Stimulated activated CD8-positive, alpha-beta memory T cell treated with anti-CD3 and anti-CD28 coated beads, Interleukin-15, amount 100 ng/mL, for 48 hours (primary cell): ENCODE data around the gene CNOT6L.
A peak's percentile ranks its signal among the peaks of the same experiment; 100 is the strongest.

ENCODE experiments used
- DNase-seq, 2 donors: peaks; one replicate each; pipeline ENCODE4 v3.0.0-alpha.2; 2020; ENCODE audit warnings: low read depth in 2 of 2

CNOT6L gene

DNA sequence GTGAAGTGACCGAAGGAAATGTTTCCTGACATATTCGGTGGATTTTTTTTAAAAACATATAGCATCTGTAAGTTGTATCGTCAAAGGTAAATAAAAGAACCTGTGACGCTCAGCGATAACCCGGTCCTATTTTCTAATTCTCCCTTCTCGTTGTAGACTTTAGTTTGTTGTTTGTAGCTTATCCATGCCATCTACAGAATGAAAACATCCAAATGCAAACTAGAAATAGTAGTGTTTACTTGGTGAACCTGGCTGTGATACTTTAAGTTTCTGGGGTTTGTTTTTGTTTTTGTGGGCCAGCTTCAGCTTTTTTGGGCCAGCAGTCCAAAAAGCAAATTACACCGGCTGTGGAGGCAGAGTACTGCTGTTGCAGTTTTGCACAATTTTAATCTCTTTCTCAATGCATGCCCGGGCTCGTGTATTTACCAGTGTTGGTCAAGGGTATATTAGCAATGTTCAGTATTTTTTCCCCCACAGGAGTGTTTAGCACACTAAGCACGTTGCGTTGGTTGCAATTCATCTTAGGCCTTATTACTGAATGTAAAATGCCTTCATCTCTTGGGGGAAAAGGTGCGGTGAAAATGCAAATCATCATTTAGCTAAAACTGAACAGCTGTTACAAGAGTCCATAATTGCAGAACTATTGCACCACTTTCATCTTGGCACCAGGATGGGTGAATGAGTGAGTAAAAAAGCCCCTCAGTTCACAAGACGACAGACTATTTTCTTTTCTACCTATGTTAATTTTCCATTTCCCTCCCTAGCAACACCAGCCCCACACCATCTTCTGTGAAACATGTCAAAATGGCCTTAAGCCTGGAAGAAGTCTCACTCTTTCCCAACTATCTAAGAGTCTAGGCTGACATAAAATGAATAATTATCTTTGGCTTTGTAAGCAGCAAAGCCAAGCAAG lies 1.7 kb upstream of the CNOT6L start:
- DNase-seq: no peak

DNA sequence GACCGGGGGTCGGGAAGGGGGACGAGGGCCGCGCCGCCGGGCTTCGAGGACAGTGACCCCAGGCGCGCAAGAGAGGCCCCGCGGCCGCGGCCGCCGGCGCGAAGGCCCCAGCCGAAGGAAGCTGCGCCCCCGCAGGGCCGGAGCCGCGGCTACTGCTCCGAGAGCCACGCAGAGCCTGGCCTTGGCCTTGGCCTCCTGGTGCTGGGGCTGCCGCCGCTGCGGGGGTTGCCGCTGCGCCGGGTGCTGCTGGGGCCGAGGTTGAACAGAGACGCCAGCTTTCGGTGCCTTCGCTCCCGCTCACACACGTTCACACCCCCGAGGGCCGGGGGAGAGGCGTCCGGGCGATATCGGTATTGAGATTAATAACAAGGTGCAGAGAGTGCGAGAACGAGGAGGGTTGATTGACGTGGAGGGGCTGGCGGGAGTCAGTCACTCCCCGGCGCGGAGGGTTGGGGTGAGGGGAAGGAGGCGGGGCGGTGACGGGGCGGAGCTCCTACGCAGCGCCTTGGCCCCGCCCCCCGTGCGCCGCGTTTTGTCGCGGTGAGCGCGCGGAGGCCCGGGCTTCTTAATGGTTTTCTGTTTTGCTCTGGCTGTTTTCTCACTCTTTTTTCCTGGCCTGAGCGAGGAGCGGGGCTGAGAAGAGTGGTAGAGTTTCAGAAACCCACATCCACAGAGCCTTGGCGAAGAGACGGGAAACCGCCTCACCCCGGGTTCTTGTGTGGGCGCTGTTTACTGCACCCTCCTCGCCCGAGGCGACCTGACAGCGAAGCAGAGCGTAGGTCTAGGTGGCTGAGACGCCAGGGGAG lies 878 bp upstream of the CNOT6L start:
- peak; percentile 92 for DNase-seq

DNA sequence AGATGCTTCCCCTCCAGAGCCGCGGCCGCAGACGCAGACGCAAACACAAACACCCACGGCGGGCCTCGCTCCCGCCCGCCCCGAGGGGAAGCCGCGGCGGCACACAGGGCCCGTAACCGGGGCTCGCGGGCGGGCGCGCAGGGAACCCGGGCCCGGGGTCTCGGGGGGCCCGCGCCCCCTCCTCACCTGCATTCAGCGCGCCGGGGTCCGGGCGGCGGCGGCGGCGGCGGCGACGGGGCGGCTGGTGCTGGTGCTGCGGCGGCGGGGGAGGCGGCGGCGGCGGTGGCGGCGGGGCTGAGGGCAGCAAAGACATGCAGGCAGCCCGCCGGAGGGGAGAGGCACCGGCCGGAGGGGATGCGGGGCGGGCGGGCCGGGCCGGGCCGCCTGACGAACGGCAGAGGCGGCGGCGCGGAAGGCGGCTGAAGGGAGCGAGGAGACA lies 255 bp upstream of the CNOT6L start:
- DNase-seq: peak in 1 of 2 donors; percentile 59

DNA sequence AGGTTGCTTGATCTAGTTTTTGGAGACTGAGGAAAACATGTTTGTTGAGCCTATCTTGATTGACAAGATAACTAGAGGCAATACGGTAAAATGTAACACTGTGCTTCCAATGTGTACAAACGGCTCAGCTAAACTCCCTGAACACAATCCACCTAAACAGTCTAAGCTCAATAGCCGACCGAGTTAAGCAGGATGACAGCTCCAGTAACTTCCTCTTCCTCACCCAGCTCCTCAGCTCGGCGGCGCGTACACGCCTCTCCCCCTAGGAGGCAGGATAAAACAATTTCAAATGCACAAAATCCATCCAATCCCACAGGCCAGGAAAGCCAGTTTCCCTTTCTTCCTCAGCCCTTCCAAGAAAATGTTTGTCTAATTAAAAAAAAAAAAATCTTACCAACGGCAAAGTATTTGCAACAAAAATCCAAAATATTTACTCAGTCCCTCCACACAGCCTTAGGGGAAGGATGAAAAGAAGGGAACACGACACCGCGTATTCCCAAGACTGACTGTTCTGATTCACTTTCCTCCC lies 1.0 kb downstream of the CNOT6L start:
- peak; percentile 21 to 25 for DNase-seq

DNA sequence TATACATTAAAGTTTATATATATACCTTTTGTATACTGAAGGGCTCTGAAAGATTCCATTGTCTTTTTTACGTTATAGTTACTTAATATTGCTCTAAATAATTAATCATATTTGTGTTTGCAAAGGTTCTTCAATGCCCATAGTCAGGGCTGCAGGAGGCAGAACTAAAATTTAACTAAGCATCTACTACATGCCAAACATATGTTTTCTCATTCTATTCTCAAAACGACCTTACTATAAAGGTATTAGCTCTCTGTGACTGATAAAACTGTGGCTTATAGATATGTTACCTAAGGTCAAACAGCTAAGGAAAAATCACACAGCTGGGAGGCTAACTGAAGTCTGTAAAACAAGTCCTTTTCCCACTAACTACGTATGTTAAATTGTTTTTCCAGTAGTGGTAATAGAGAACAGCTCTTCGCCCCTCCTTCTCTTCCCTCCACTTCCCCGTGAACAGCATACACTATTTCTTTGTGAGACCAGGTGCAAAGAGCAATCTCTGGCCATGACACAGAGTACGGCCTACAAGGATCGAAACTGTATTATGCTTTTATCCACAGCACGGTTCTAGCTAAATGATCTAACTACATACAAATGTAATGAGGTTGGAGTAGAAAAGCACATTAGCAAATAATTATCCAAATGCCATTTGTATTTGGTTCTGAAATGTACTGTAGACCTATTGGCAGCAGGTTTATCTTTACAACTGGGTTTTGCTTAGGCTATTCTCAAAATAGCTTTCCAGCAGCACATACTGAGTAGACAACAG lies 1.7 kb downstream of the CNOT6L start:
- DNase-seq: no peak

DNA sequence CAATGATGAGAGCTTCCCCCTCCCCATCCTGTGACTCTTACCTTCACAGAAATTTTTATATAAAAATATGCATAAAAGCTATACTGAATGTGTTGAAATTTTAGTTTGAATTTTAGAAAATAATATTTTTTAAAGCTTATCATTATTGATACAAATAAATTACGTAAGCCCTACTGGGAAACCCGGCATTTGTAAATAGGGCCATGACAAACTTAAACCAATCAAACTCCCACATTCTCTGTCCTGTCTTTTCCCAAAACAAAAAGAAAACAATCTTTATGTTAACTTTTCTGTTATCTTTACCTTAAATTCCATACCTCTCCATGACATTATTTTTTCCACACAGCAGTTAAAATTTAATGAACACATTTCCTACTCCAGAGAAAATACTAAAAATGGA lies 2.6 kb downstream of the CNOT6L start:
- DNase-seq: no peak

DNA sequence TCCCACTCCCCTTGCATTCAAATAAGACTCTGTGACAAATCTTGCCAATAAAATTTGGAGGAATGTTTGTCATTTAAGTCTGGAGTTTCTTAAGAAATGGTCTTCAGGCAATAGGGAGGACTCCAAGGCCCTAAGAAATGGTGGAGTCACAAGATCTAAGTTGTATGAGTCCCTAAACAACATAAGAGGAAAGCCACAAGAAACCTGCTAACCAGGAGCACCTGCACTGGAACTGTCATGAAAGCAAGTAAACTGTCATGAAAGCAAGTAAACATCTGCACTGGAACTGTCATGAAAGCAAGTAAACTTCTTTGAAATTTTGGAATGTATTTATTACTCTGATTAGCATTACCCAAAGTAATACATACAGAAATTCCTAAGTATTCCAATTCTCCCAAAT lies 3.5 kb downstream of the CNOT6L start:
- DNase-seq: no peak

DNA sequence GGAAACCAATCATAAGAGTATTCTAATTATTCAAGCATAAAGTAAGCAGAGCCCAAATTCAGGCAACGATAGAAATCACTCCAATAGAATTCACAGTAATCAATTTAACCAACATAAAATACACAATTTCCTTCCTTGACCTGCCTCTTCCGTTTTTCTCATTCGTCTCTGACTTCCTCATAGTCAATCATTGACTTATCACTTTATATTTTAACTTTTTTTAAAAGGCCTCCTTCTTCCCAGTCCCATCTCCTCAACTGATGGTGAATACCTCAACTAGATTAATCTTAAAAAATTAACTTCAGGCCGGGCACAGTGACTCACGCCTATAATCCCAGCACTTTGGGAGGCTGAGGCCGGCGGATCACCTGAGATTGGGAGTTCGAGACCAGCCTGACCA lies 13.3 kb downstream of the CNOT6L start:
- DNase-seq: no peak

DNA sequence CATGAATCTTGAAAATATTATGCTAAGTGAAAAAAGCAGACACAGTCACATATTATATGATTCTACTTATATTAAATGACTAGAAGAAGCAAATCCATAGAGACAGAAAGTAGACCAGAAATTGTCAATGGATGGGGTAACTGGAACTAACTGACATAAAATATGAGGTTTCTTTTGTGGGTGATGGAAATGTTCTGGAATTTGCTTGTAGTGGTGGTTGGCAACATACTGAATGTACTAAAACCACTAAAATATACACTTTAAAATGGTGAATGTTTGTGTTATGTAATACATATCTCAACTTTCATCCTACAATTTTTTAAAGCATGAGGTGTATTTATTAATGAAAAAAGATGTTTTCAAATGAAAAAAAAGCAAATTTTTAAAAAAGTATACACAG lies 14.7 kb downstream of the CNOT6L start:
- no peak for DNase-seq

DNA sequence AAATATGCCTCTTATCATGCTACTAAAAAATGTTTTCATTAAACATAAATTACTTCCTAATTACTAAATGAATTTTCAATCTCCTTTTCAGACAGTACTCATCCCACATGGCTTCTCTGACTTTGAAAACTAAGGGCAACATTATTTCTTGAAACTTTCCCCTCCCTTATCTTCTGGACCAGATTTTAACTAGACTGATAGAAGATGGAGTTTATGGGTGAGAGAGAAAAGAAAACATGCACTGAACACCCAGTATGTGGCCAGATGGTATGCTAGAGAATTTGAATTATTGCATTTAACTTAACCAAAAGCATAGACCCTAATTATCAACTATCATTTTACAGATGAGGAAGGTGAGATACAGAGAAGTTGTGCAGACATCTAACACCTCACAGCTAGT lies 16.8 kb downstream of the CNOT6L start:
- DNase-seq: no peak

DNA sequence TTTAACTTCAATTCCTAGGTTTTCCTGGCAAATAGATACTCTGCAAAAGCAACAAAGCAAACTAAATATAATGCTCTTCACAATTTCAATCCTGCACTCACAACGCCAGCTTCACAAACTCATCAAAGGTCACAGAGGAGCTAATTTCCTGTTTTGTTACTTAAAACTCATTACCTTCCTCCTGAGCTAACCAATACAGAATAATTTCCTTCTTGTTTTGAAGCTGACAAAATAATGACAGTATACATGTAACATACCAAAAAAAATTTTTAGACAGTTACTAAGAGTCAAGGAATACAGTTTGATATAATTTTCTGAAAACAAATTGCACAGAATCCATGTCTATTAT lies 17.9 kb downstream of the CNOT6L start:
- DNase-seq: no peak

DNA sequence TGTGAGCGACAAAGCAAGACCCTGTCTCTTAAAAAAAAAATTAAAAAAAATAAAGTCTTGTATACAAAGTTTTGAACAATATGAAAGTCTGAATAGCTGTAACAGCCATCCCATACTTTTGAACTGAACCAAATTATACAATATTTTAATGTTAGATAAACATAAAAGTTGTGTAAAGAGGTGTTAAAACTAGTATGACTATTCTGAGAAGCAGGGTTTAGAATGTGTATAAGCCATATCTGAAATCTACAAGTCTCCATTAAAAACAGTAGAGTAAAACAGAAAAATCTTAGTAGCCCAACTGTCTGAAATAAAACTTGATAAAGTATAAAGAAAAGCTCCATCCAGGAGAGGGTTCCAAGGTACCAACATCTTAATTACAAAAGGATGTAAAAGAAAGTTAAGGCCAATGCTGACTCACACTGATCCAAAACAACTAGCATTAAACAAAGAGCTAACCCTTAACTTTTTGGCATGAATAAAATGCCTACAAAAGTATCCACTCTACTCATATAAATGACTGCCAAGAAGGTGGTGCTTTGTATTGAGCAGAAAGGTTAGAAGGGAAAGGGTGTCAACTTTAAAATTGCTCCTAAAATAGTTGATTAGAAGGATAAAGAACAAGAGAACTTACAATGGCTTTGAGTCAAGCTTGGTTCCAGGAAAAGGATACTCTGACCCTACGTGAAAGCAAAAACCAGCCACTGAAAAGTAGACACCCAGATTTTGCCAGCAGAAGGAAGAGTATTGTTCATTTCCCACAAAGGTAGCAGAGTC lies 18.5 kb downstream of the CNOT6L start:
- DNase-seq: no peak

DNA sequence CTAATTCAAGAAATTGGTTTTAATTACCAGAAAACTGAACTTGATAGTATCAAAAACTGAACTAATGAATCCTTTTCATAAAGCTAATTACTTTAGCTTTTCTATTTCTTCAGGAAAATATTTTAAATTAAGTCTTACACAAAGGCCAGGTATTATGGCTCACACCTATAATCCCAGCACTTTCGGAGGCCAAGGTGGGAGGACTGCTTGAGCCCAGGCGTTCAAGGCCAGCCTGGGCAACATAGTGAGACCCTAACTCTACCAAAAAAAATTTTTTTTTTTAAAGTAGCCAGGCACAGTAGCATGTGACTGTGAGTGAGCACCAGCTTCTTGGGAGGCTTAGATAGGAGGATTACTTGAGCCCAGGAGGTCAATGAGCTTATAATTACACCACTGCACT lies 19.1 kb downstream of the CNOT6L start:
- no peak for DNase-seq

DNA sequence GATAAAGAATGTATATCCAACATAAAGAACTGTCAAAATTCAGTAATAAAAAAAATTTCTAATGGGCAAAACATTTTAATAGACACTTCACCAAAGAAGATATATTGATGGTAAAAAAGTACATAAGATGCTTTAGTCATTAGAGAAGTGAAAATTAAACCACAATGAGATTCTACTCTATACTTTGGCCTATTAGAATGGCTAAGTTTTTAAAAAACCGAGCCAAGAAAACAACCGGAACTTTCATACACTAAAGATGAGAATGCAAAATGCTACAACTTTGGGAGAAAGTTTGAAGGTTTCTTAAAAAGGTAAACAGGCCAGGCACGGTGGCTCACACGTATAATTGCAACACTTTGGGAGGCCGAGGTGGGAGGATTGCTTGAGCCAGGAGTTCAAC lies 20.8 kb downstream of the CNOT6L start:
- DNase-seq: no peak

DNA sequence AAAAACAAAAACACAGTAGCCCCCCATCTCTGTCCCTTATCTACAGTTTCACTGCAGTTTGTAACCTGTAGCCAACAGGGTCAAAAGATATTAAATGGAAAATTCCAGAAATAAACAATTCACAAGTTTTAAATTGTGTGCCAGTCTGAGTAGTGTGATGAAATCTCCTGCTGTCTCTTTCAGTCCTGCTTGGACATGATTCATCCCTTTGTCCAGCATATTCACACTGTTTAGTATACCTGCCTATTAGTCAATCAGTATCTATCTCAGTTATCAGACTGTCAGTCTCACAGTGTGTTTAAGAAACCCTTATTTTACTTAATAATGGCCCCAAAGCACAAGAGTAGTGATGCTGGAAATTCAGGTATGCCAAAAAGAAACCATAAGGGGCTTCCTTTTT lies 21.9 kb downstream of the CNOT6L start:
- no peak for DNase-seq

DNA sequence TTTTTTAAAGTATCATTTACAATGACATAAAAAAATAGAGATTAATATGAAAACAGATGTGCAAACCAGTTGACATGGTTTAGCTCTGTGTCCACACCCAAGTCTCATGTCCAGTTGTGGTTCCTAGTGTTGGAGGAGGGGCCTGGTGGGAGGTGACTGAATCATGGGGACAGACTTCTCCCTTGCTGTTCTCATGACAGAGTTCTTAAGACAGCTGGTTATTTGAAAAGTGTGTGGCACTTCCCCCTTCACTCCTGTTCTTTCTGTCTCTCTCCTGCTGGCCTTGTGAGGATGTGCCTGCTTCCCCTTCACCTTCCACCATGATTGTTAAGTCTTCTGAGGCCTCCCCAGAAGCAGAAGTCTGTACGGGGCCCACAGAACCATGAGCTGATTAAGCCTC lies 23.8 kb downstream of the CNOT6L start:
- DNase-seq: no peak

DNA sequence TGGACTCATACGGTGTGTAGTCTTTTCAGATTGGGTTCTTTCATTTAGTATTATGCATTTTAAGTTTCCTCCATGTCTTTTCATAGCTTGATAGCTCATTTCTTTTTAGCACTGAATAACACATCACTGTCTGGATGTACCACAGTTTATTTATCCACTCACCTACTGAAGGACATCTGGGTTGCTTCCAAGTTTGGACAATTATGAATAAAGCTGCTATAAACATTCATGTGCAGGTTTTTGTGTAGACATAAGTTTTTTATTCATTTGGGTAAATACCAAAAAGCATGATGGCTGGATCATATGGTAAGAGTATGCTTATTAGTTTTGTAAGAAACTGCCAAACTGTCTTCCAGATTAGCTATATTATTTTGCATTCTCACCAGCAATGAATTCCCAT lies 29.0 kb downstream of the CNOT6L start:
- DNase-seq: no peak

DNA sequence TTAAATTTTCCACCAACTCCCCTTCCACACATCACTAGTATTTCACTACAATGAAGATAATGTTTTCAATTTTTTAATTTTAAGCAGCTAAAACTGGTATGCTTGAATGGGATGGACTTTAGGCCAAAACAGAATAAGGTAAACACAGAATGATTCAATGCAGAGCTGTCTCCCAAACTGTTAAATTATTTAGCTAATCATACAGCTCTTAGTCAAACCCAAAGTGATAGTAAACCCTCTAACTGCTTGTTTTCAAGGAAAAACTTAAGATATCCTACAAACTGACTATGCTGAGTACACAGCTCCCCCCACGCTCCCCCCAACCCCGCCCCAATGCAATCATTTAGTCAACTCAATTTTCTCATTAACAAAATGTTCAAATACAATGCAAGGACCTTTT lies 30.2 kb downstream of the CNOT6L start:
- no peak for DNase-seq

DNA sequence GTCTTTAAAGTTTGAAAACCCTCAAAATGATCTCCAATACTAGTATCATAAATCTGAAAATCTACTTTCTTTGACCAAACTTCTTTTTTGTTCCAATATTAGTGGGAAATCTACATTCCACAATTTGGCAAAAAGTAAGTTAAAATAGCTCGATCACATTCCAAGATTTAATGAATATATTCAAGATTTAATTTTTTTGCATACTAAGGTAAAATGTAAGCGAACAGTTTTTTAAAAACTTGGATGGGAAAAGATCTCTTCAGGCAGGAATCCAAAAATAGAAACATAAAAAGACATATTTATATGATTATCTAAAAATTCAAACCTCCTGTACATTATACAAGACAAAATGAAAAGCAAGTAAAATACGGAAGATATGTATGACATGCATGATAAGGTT lies 31.2 kb downstream of the CNOT6L start:
- DNase-seq: no peak

DNA sequence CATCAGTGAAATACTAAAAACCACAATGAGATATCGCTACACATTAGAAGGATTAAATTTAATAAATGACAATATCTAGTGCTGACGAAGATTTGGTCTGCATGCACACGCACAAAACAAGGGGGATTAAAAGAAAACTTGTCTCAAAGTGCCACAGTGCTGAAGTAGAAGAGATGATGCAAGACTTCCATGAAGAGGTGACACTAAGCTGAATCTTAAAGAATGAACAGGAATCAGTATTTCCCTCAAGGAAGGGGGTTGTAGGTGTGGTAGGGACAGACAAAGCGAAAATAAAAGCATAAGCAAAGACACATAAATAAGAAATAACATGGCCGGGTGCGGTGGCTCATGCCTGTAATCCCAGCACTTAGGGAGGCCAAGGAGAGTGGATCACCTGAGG lies 33.5 kb downstream of the CNOT6L start:
- no peak for DNase-seq

DNA sequence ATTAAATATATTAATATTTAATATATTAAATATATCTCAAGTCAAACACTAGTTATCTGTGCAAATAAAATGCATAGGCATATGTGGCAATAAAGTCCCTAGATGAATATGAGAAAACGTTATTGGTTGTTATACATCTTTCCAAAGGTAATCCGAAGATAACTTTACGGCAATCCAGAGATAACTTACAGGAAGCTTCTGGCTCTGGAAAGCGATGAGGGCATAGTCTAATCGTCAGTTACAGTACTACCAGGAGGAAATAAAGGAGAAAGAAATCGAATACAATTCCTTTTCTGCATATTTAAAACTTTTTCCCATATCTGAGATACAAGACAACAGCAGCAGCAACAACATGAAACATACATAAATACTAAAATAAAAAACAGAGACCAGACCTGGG lies 35.3 kb downstream of the CNOT6L start:
- no peak for DNase-seq
